ENCODE data around the gene CDK14.

DNA sequence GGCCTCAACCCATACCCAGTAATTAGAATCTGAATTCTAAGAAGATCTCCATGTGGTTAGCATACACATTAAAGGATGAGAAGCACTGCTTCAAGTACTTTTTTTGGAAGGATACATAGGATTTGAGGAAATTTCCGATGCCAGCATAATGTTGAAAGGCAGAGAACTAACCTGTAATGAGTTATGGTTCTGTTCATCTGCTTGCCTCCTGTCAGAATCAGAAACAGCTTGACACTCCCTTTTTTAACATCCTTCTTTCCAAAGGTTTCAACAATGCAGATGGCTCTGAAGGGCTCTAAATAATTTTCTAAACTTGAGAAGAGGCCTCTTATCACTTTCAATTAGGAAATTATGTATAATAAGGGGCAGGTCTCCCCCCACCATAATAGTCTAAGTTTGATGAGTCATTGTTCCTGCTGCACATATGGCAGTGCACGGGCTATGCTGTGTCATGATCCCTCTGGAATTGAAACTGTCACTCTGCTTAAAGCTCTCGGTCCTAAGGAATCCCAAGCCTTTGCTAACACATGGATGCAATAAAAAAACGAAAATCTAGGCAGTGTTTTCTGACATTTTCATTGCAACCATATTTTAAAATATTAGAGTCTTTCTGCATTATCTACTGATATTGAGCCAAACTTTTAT, 376.9 kb downstream of the CDK14 start:
- TF ChIP-seq, protein P1, sequence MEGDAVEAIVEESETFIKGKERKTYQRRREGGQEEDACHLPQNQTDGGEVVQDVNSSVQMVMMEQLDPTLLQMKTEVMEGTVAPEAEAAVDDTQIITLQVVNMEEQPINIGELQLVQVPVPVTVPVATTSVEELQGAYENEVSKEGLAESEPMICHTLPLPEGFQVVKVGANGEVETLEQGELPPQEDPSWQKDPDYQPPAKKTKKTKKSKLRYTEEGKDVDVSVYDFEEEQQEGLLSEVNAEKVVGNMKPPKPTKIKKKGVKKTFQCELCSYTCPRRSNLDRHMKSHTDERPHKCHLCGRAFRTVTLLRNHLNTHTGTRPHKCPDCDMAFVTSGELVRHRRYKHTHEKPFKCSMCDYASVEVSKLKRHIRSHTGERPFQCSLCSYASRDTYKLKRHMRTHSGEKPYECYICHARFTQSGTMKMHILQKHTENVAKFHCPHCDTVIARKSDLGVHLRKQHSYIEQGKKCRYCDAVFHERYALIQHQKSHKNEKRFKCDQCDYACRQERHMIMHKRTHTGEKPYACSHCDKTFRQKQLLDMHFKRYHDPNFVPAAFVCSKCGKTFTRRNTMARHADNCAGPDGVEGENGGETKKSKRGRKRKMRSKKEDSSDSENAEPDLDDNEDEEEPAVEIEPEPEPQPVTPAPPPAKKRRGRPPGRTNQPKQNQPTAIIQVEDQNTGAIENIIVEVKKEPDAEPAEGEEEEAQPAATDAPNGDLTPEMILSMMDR (IDR thresholded peaks at IDR 0.05; ENCODE audit: low read length): no peak
- TF ChIP-seq EZH2phosphoT487 (IDR thresholded peaks at IDR 0.05; ENCODE audit: low read length): no peak
- no peak for TF ChIP-seq EZH2 (optimal IDR thresholded peaks at IDR 0.05; ENCODE audit: low read depth, low read length)
